ENCODE data around the gene BPGM. TPM values are rescaled to one million over a fixed set of nuclear protein-coding genes. Genes with fewer than 3 reads are reported as not detected.

BPGM gene
- total and polyA plus RNA-seq, 2 experiments from 2014 or later: 16.9 TPM

DNA sequence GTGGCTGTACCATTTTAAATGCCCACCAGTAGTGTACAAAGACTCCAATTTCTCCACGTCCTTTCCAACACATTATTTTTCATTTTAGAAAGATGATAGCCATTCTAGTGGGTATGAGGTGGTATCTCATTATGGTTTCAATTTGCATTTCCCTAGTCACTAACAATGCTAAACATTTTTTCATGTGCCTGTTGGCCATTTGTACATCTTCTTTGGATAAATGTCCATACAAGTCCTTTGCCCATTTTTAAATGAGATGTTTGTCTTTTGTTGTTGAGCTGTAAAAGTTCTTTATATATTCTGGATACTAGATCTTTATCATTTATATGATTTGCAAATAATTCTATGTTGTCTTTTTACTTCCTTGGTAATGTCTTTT is 18.9 kb upstream of the BPGM start (continued):
- TF ChIP-seq CREB1 (CRISPR knock-in tag; IDR thresholded peaks at IDR 0.05; ENCODE audit: low read depth): no peak
- no peak for TF ChIP-seq ZNF114 (CRISPR knock-in tag; IDR thresholded peaks at IDR 0.05)
- TF ChIP-seq, protein P1, sequence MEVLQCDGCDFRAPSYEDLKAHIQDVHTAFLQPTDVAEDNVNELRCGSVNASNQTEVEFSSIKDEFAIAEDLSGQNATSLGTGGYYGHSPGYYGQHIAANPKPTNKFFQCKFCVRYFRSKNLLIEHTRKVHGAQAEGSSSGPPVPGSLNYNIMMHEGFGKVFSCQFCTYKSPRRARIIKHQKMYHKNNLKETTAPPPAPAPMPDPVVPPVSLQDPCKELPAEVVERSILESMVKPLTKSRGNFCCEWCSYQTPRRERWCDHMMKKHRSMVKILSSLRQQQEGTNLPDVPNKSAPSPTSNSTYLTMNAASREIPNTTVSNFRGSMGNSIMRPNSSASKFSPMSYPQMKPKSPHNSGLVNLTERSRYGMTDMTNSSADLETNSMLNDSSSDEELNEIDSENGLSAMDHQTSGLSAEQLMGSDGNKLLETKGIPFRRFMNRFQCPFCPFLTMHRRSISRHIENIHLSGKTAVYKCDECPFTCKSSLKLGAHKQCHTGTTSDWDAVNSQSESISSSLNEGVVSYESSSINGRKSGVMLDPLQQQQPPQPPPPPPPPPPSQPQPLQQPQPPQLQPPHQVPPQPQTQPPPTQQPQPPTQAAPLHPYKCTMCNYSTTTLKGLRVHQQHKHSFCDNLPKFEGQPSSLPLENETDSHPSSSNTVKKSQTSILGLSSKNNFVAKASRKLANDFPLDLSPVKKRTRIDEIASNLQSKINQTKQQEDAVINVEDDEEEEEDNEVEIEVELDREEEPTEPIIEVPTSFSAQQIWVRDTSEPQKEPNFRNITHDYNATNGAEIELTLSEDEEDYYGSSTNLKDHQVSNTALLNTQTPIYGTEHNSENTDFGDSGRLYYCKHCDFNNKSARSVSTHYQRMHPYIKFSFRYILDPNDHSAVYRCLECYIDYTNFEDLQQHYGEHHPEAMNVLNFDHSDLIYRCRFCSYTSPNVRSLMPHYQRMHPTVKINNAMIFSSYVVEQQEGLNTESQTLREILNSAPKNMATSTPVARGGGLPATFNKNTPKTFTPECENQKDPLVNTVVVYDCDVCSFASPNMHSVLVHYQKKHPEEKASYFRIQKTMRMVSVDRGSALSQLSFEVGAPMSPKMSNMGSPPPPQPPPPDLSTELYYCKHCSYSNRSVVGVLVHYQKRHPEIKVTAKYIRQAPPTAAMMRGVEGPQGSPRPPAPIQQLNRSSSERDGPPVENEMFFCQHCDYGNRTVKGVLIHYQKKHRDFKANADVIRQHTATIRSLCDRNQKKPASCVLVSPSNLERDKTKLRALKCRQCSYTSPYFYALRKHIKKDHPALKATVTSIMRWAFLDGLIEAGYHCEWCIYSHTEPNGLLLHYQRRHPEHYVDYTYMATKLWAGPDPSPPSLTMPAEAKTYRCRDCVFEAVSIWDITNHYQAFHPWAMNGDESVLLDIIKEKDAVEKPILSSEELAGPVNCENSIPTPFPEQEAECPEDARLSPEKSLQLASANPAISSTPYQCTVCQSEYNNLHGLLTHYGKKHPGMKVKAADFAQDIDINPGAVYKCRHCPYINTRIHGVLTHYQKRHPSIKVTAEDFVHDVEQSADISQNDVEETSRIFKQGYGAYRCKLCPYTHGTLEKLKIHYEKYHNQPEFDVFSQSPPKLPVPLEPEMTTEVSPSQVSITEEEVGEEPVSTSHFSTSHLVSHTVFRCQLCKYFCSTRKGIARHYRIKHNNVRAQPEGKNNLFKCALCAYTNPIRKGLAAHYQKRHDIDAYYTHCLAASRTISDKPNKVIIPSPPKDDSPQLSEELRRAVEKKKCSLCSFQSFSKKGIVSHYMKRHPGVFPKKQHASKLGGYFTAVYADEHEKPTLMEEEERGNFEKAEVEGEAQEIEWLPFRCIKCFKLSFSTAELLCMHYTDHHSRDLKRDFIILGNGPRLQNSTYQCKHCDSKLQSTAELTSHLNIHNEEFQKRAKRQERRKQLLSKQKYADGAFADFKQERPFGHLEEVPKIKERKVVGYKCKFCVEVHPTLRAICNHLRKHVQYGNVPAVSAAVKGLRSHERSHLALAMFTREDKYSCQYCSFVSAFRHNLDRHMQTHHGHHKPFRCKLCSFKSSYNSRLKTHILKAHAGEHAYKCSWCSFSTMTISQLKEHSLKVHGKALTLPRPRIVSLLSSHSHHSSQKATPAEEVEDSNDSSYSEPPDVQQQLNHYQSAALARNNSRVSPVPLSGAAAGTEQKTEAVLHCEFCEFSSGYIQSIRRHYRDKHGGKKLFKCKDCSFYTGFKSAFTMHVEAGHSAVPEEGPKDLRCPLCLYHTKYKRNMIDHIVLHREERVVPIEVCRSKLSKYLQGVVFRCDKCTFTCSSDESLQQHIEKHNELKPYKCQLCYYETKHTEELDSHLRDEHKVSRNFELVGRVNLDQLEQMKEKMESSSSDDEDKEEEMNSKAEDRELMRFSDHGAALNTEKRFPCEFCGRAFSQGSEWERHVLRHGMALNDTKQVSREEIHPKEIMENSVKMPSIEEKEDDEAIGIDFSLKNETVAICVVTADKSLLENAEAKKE (CRISPR knock-in tag; IDR thresholded peaks at IDR 0.05): no peak
- TF ChIP-seq JUNB (IDR thresholded peaks at IDR 0.05; ENCODE audit: unreplicated experiment): no peak

DNA sequence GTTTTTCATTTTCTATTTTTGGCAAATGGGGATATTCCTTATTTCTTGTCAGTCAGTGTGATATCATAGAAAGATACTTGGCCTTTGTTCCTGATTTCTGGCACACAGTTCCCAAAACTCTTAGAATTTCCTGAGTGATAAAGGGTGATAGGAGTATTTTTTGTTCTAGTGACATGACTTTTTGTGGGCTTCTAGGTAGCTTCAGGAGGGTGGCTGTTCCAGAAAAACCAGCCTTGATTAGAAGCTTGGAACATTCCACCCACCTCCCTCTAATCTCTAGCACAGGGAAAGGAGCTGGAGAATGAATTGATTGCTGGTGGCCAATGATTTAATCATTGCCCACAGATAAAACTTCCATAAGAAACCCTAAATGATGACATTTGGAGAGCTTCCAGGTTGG is 17.2 kb upstream of the BPGM start:
- Histone ChIP-seq H3K27me3 (ENCODE audit: insufficient read depth) (no peaks in the 10 kb centered on the region), H3K4me2 (no peak overlapping the region), H3F3A (replicated peaks; ENCODE audit: low read depth) (no peaks in the 10 kb centered on the region), H3K4me3 (no peak overlapping the region), H4K20me1 (replicated peaks; ENCODE audit: insufficient read depth) (no peaks in the 10 kb centered on the region), H3K36me3 (ENCODE audit: insufficient read depth) (no peaks in the 10 kb centered on the region), H3K27ac (ENCODE audit: low read depth) (no peak overlapping the region), H3K4me1 (ENCODE audit: insufficient read depth) (no peaks in the 10 kb centered on the region), H2AFZ (no peak overlapping the region), H3K9me2 (ENCODE audit: insufficient read depth) (no peaks in the 10 kb centered on the region), H3K79me2 (replicated peaks; ENCODE audit: insufficient read depth) (no peaks in the 10 kb centered on the region)
- Mint-ChIP-seq H3K4me1 (no peaks in the 10 kb centered on the region), H3K36me3 (ENCODE audit: low read depth) (no peaks in the 10 kb centered on the region), H3K27ac (no peak overlapping the region), H3K4me3 (no peak overlapping the region), H3K27me3 (ENCODE audit: insufficient read depth, low read depth, poor library complexity) (peaks cover 2% of the 10 kb centered on the region), H3K9me3 (no peaks in the 10 kb centered on the region)
- no peak for DNase-seq (ENCODE audit: low spot score)
- no peak for TF ChIP-seq EZH2phosphoT487 (IDR thresholded peaks at IDR 0.05; ENCODE audit: unreplicated experiment)
- TF ChIP-seq, protein P2, sequence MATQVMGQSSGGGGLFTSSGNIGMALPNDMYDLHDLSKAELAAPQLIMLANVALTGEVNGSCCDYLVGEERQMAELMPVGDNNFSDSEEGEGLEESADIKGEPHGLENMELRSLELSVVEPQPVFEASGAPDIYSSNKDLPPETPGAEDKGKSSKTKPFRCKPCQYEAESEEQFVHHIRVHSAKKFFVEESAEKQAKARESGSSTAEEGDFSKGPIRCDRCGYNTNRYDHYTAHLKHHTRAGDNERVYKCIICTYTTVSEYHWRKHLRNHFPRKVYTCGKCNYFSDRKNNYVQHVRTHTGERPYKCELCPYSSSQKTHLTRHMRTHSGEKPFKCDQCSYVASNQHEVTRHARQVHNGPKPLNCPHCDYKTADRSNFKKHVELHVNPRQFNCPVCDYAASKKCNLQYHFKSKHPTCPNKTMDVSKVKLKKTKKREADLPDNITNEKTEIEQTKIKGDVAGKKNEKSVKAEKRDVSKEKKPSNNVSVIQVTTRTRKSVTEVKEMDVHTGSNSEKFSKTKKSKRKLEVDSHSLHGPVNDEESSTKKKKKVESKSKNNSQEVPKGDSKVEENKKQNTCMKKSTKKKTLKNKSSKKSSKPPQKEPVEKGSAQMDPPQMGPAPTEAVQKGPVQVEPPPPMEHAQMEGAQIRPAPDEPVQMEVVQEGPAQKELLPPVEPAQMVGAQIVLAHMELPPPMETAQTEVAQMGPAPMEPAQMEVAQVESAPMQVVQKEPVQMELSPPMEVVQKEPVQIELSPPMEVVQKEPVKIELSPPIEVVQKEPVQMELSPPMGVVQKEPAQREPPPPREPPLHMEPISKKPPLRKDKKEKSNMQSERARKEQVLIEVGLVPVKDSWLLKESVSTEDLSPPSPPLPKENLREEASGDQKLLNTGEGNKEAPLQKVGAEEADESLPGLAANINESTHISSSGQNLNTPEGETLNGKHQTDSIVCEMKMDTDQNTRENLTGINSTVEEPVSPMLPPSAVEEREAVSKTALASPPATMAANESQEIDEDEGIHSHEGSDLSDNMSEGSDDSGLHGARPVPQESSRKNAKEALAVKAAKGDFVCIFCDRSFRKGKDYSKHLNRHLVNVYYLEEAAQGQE (IDR thresholded peaks at IDR 0.05; ENCODE audit: unreplicated experiment): no peak
- no peak for TF ChIP-seq EZH2 (IDR thresholded peaks at IDR 0.05; ENCODE audit: low read depth, unreplicated experiment)
- no peak for TF ChIP-seq POLR2AphosphoS5 (IDR thresholded peaks at IDR 0.05; ENCODE audit: low read depth)
- no peak for TF ChIP-seq ZNF331 (CRISPR knock-in tag; IDR thresholded peaks at IDR 0.05; ENCODE audit: low read depth)
- no peak for TF ChIP-seq CREB1 (CRISPR knock-in tag; IDR thresholded peaks at IDR 0.05; ENCODE audit: low read depth)
- TF ChIP-seq, protein P3, sequence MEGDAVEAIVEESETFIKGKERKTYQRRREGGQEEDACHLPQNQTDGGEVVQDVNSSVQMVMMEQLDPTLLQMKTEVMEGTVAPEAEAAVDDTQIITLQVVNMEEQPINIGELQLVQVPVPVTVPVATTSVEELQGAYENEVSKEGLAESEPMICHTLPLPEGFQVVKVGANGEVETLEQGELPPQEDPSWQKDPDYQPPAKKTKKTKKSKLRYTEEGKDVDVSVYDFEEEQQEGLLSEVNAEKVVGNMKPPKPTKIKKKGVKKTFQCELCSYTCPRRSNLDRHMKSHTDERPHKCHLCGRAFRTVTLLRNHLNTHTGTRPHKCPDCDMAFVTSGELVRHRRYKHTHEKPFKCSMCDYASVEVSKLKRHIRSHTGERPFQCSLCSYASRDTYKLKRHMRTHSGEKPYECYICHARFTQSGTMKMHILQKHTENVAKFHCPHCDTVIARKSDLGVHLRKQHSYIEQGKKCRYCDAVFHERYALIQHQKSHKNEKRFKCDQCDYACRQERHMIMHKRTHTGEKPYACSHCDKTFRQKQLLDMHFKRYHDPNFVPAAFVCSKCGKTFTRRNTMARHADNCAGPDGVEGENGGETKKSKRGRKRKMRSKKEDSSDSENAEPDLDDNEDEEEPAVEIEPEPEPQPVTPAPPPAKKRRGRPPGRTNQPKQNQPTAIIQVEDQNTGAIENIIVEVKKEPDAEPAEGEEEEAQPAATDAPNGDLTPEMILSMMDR (conservative IDR thresholded peaks at IDR 0.05; ENCODE audit: low read depth in 2 of 2): no peak
- TF ChIP-seq JUNB (IDR thresholded peaks at IDR 0.05; ENCODE audit: unreplicated experiment): no peak
- TF ChIP-seq STAT1 (IDR thresholded peaks at IDR 0.05; ENCODE audit: unreplicated experiment): no peak
- TF ChIP-seq, protein P4, sequence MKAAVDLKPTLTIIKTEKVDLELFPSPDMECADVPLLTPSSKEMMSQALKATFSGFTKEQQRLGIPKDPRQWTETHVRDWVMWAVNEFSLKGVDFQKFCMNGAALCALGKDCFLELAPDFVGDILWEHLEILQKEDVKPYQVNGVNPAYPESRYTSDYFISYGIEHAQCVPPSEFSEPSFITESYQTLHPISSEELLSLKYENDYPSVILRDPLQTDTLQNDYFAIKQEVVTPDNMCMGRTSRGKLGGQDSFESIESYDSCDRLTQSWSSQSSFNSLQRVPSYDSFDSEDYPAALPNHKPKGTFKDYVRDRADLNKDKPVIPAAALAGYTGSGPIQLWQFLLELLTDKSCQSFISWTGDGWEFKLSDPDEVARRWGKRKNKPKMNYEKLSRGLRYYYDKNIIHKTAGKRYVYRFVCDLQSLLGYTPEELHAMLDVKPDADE (IDR thresholded peaks at IDR 0.05): no peak
- no peak for TF ChIP-seq NANOG (IDR thresholded peaks at IDR 0.05; ENCODE audit: borderline replicate concordance)
- no peak for ATAC-seq
